GM12864 (cell line): ENCODE data around the gene ANKFY1.

ENCODE experiments used
- DNase-seq: peaks from one replicate; pipeline ENCODE4 v3.0.0-alpha.2; 2011; ENCODE audit warnings: low read depth
- H3K4me3 ChIP-seq: 2 replicates; pipeline ENCODE4 v1.5.1; 2011; ENCODE audit warnings: mild to moderate bottlenecking, low read depth, low read length, control low read depth
- TF ChIP-seq, protein P1 (sequence below): IDR thresholded peaks from 2 replicates; pipeline ENCODE4 v1.5.1; 2011; ENCODE audit warnings: low read depth, mild to moderate bottlenecking, moderate library complexity, low read length, control low read depth, inconsistent platforms; ENCODE audit errors: missing control alignments

The ANKFY1 gene

DNA sequence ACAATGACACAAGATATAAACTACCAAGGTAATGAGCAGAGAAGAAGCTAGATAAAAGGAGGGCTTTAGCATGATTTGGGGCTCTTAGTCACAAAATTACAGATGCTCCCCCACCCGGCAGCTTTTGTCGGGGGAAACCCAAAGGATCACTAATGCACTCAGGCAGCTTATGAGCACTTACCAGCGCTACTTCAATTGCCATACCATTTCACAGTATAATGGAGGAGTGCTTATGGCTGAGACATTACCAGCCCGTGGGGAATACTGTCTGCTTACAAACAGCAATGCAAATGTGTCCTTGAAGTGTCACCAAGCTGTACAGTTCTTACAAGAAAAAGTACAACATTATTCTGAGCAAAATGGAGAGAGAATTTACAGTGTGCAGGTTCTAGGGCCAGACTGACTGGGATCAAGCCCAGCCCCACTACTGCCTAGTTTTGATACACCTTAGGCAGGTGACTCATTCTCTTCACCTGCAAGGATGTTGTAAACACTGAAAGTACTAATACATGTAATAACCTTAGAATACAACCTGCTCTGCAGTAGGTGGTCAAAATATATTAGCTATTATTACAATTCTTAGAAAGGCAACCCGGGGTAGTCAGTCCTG, 16.3 kb downstream of the ANKFY1 start:
- DNase-seq = no peak
- TF ChIP-seq, protein P1, sequence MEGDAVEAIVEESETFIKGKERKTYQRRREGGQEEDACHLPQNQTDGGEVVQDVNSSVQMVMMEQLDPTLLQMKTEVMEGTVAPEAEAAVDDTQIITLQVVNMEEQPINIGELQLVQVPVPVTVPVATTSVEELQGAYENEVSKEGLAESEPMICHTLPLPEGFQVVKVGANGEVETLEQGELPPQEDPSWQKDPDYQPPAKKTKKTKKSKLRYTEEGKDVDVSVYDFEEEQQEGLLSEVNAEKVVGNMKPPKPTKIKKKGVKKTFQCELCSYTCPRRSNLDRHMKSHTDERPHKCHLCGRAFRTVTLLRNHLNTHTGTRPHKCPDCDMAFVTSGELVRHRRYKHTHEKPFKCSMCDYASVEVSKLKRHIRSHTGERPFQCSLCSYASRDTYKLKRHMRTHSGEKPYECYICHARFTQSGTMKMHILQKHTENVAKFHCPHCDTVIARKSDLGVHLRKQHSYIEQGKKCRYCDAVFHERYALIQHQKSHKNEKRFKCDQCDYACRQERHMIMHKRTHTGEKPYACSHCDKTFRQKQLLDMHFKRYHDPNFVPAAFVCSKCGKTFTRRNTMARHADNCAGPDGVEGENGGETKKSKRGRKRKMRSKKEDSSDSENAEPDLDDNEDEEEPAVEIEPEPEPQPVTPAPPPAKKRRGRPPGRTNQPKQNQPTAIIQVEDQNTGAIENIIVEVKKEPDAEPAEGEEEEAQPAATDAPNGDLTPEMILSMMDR = no peak
- no peak overlapping the region for H3K4me3 ChIP-seq

DNA sequence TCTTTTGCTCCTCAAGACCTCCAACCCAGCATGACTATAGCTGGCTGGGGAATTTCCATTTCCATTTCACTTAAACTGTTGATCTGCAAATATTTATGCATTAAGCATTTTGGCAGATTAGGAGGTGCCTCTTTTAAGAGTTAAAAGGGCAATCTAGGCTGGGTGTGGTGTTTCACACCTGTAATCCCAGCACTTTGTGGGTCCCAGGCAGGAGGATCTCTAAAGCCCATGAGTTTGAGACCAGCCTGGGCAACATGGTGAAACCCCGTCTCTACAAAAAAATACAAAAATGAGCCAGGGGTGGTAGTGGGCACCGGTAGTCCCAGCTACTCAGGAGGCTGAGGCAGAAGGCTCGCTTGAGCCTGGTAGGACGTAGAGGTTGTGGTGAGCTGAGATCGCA, 17.1 kb downstream of the ANKFY1 start:
- DNase-seq = no peak
- no peak overlapping the region for H3K4me3 ChIP-seq
- TF ChIP-seq, protein P1 = no peak

DNA sequence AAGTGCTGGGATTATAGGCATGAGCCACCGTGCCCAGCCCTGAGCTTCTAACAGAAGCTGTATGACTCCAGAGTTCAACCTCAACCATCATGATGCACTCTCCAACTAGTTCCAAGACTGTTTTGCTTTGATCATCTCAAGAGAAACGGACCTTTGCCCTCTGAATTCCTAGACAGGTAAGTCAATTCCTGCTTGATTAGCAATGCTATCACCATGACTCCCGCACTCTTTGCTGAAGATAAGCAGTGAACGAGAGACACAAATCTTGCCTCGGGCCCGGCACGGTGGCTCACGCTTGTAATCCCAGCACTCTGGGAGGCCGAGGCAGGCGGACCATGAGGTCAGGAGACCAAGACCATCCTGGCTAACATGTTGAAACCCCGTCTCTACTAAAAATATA, 22.2 kb downstream of the ANKFY1 start:
- DNase-seq = no peak
- TF ChIP-seq, protein P1 = no peak
- no peak overlapping the region for H3K4me3 ChIP-seq

DNA sequence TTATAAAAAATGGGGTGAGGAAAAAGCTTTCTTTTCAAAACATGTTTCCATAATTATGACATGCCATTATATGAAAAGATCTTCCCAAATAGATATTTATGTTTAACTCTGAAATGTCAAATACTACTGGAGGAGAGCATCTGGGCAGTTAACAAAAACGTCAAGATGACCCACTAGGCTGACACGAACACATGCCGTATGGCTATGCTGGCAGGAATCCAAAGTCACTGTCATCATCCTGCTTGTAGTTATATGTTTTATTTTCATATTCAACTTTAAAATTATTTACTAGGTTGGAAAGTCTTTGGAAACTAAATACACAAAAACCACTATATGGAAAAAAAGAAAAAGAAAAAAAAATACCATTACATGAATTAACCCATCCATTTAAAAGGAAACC, 27.3 kb downstream of the ANKFY1 start:
- no peak overlapping the region for H3K4me3 ChIP-seq
- no peak for DNase-seq
- TF ChIP-seq, protein P1 = no peak

DNA sequence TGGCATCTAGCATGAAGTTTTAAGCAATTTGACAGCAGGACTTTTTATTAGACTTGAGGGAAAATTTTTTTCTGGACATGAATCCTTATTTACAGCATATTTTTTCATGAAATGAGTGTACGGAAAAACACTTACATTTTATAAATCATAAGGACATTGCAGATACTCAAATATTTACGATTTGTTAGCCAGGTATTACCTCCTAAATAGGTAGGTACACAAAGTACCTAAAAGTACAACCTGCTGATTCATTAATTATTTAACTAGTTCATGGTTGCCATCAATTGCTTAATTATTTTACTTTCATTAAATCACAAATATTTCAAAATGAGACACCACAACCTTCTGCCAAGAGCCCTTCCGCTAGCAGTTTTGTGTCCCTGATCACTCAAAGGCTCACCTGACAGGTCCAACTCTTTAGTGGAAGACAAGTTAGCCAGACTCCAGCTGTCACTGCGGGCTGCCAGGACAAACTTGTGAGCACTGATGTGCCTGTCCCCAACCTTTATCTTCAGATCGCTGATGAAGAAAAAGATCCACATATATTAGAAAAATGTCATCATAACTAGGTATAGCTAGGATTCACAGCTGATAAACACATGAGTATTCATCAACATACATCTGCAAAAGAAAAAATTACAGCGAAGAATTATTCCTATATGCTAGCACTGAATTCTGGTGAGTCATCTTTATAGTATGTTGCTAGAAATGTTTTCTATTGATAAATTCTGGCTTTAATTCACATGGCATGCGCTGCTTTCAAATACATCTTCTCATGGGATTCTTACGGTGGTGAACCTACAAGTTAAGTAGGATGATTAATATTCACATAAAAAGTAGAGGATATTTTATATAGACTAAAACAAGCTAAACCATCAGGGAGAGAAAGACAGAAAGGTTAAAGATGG, 28.2 kb downstream of the ANKFY1 start:
- TF ChIP-seq, protein P1 = no peak
- DNase-seq = no peak
- no peak overlapping the region for H3K4me3 ChIP-seq

DNA sequence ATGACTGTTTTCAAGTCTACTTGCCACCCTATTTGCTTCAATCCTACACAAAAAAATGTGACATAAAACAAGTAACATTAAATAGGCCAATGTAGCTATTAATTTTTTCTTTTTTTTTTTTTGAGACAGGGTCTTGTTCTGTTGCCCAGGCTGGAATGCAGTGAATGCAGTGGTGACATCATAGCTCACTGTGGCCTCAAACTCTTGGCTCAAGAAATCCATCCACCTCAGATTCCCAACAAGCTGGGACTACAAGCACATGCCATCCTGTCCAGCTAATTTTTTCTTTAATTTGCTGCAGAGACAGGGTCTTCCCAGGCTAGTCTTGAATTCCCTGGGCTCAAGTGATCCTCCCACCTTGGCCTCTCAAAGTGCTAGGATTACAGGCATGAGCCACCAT, 29.4 kb downstream of the ANKFY1 start:
- no peak for DNase-seq
- TF ChIP-seq, protein P1 = no peak

More for the DNA sequence above, 29.4 kb downstream of the ANKFY1 start:
- no peak overlapping the region for H3K4me3 ChIP-seq
